Endothelial cell of umbilical vein (primary cell): Measurements from ENCODE around the gene SCG3. TPM values are rescaled to one million over a fixed set of nuclear protein-coding genes. Genes with fewer than 3 reads are reported as not detected.
A peak's percentile ranks its signal among the peaks of the same experiment; 100 is the strongest.

ENCODE experiments used
- BruUV-seq: library from RNA; stranded (reverse); fragments of 400-500 nt; replicated peaks from 2 replicates; lab custom pipeline; 2021; lab: Mats Ljungman, UMichigan
- CTCF ChIA-PET: fragments of 300-600, 350-600 bp; sonication (Branson Sonifier 250); formaldehyde crosslinking; loops from one replicate; lab custom pipeline; 2021; ENCODE audit warnings: antibody characterized with exemption, inconsistent platforms; lab: Charles Lee
- POLR2A ChIA-PET: fragments of 300-600, 350-600 bp; sonication (Branson Sonifier 250); formaldehyde crosslinking; loops from one replicate; lab custom pipeline; 2021; ENCODE audit warnings: antibody characterized with exemption, inconsistent platforms; lab: Charles Lee
- DNase-seq: peaks from one replicate; pipeline ENCODE4 v3.0.0-alpha.2; 2011; ENCODE audit warnings: low read depth, low spot score
- FAIRE-seq: peaks from 2 replicates; lab custom pipeline; 2011; peaks lifted over from hg19 to GRCh38; lab: Jason Lieb, UNC
- H2AFZ ChIP-seq: 2 replicates; pipeline ENCODE4 v1.6.0; 2012; ENCODE audit warnings: low read depth, low read length, control low read depth, inconsistent platforms
- H3K27ac ChIP-seq: 2 replicates; pipeline ENCODE4 v1.5.1; 2011; ENCODE audit warnings: low read depth, mild to moderate bottlenecking, control low read depth, low read length, moderate library complexity; ENCODE audit not compliant: insufficient read depth
- H3K27me3 ChIP-seq, 2 experiments: 2 replicates each; pipeline versions ENCODE4 v1.6.0 to v1.6.1; 2011; ENCODE audit warnings: low read length in 2 of 2, mixed read lengths in 1 of 2; ENCODE audit not compliant: control insufficient read depth in 2 of 2, insufficient read depth in 2 of 2
- H3K36me3 ChIP-seq, 2 experiments: 2 replicates in 1 of 2; 3 replicates in 1 of 2; pipeline ENCODE4 v1.5.1; 2011; ENCODE audit warnings: low read length in 2 of 2, mild to moderate bottlenecking in 1 of 2, moderate library complexity in 1 of 2; ENCODE audit not compliant: control insufficient read depth in 2 of 2, insufficient read depth in 2 of 2; ENCODE audit errors: extremely low read depth in 1 of 2
- H3K4me1 ChIP-seq: 3 replicates; pipeline ENCODE4 v1.5.1; 2011; ENCODE audit warnings: mild to moderate bottlenecking, low read length; ENCODE audit not compliant: control insufficient read depth, insufficient read depth; ENCODE audit errors: extremely low read depth
- H3K4me2 ChIP-seq: 2 replicates; pipeline ENCODE4 v1.6.1; 2011; ENCODE audit warnings: low read length, control low read depth, mixed read lengths; ENCODE audit not compliant: insufficient read depth
- H3K4me3 ChIP-seq, 3 experiments: fragments of 200-600 bp in 1 of 3; sonication (generic), shearing (Covaris generic) in 1 of 3; replicated peaks in 1 of 3; 2 replicates each; pipeline ENCODE4 v1.5.1; 2011 to 2016; ENCODE audit warnings: control low read depth in 3 of 3, low read length in 3 of 3, mild to moderate bottlenecking in 2 of 3, inconsistent platforms in 1 of 3, low read depth in 1 of 3, moderate library complexity in 1 of 3; ENCODE audit not compliant: insufficient read depth in 1 of 3
- H3K79me2 ChIP-seq: 2 replicates; pipeline ENCODE4 v1.6.0; 2012; ENCODE audit warnings: low read length, inconsistent platforms; ENCODE audit not compliant: control insufficient read depth, insufficient read depth
- H3K9ac ChIP-seq: replicated peaks from 2 replicates; pipeline ENCODE3; 2011; ENCODE audit warnings: low read length, control low read depth; ENCODE audit not compliant: insufficient read depth; ENCODE audit errors: extremely low read depth
- H3K9me1 ChIP-seq: replicated peaks from 3 replicates; pipeline ENCODE4 v1.6.0; 2011; ENCODE audit warnings: mild to moderate bottlenecking, low read length; ENCODE audit not compliant: control insufficient read depth, insufficient read depth; ENCODE audit errors: extremely low read depth
- H3K9me3 ChIP-seq: replicated peaks from 2 replicates; pipeline ENCODE4 v1.5.1; 2012; ENCODE audit warnings: low read length, inconsistent platforms; ENCODE audit not compliant: control insufficient read depth, insufficient read depth
- H4K20me1 ChIP-seq: replicated peaks from 2 replicates; pipeline ENCODE3; 2011; ENCODE audit warnings: mild to moderate bottlenecking, low read length; ENCODE audit not compliant: control insufficient read depth, insufficient read depth; ENCODE audit errors: extremely low read depth
- JUN ChIP-seq: IDR thresholded peaks from 2 replicates; pipeline ENCODE4 v1.6.1; 2011; ENCODE audit warnings: borderline replicate concordance, low read depth; ENCODE audit not compliant: insufficient read length, insufficient read depth
- POLR2AphosphoS5 ChIP-seq: IDR thresholded peaks from 2 replicates; pipeline ENCODE4 v1.6.1; 2012; ENCODE audit warnings: low read depth, mild to moderate bottlenecking, control low read depth, low read length, moderate library complexity; ENCODE audit not compliant: insufficient read depth
- dilution Hi-C: fragments of 300-500 bp; cut with MboI; formaldehyde crosslinking; loops from one replicate; pipeline ENCODE4 v1.15.0; 2019; ENCODE audit warnings: low sequenced_read_pairs; ENCODE audit not compliant: extremely low pct_ligation_motif_present
- intact Hi-C: fragments of 100-400 bp; cut with micrococcal nuclease; formaldehyde crosslinking; loops from one replicate; pipeline ENCODE4 v1.10.0; 2022
- polyA plus RNA-seq, 4 experiments: library from polyadenylated mRNA; depleted of rRNA in 3 of 4; stranded (reverse) in 3 of 4; unstranded in 1 of 4; fragments of >200 nt; gene quantifications; 2 replicates each; pipeline versions ENCODE4 v1.2.1 to v1.2.3, GENCODE V29; 2011 to 2012; ENCODE audit warnings: missing spikeins in 1 of 4
- total RNA-seq: library from RNA; stranded (reverse); gene quantifications from 2 replicates; pipeline ENCODE4 v1.2.3, GENCODE V29; 2021
- TF ChIP-seq, protein P1 (sequence below), 2 donors: IDR thresholded peaks; 1 replicate in 1 of 2; 2 replicates in 1 of 2; pipeline ENCODE4 v1.5.1; 2011; ENCODE audit warnings: low read length in 2 of 2, mild to moderate bottlenecking in 2 of 2, moderate library complexity in 2 of 2, control low read depth in 1 of 2, inconsistent platforms in 1 of 2, low read depth in 1 of 2; ENCODE audit not compliant: insufficient read depth in 1 of 2; ENCODE audit errors: extremely low read depth in 1 of 2

The SCG3 gene
- total and polyA plus RNA-seq, 2 donors (not counting 3 experiments of a cell fraction or from before 2014, with no cell fraction given): not detected

DNA sequence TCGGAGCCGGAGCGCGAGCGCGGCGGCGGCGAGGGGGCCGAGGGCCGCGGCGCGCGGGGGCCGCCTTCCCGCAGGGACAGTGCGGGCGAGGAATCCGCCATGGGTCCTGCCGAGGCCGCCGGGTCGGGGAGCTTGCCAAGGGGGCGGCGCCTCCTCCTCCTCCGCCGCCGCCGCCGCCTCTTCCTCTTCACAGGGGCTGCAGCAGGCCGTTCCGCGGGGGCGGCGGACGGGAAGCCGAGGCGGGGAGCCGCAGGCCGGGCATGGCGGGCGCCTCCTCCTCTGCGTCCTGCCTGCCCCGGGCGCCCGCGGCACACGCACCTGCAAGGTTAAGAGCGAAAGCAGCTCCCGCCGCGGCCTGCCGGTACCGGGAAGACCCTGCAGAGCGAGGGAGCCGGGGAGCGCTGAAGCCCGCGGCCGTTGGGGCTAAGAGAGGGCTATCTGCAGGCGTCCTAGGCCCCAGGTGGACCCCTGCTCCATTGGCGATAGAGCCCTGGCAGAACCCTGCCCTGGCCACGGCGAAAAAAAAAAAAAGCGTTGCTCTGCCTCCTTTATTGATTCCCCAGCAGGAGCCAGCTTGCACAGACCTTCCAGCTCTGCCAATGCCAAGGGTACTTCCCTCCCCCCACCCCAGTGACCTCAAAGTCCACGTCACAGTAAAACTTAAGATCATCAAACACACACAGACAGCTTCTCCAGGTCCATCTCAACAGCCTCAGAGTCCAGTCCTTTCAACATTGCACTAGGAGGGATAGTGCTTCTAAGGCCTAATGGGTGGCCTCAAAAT is 56.4 kb downstream of the SCG3 start, which contains the start of gene LYSMD2:
Gene LYSMD2, minus strand, starts transcription at position 134 of the 784 bp plus-strand sequence. Its CDS starts 33 bp downstream, at position 101.
- H3K79me2 ChIP-seq: no peaks in the 10 kb centered on the region
- no peaks in the 10 kb centered on the region for H3K9me3 ChIP-seq
- H3K27ac ChIP-seq: no peak within 1 kb of the TSS
- TF ChIP-seq, protein P1, sequence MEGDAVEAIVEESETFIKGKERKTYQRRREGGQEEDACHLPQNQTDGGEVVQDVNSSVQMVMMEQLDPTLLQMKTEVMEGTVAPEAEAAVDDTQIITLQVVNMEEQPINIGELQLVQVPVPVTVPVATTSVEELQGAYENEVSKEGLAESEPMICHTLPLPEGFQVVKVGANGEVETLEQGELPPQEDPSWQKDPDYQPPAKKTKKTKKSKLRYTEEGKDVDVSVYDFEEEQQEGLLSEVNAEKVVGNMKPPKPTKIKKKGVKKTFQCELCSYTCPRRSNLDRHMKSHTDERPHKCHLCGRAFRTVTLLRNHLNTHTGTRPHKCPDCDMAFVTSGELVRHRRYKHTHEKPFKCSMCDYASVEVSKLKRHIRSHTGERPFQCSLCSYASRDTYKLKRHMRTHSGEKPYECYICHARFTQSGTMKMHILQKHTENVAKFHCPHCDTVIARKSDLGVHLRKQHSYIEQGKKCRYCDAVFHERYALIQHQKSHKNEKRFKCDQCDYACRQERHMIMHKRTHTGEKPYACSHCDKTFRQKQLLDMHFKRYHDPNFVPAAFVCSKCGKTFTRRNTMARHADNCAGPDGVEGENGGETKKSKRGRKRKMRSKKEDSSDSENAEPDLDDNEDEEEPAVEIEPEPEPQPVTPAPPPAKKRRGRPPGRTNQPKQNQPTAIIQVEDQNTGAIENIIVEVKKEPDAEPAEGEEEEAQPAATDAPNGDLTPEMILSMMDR (IDR thresholded peaks at IDR 0.05; ENCODE audit: extremely low read depth in 1 of 2, insufficient read depth in 1 of 2, low read depth in 1 of 2, low read length in 2 of 2): no peak
- TF ChIP-seq POLR2AphosphoS5 (peak; percentile 35), JUN (no peak)
- peaks cover 3% of the 10 kb centered on the region for H3K4me1 ChIP-seq
- no peaks in the 10 kb centered on the region for H3K36me3 ChIP-seq
- peak within 1 kb of the TSS; percentile 95 for H2AFZ ChIP-seq
- ChIA-PET CTCF (interaction anchor here (0.7 to 3.2 kb wide), 7 partner anchors 9 to 201 kb away, joined by 3 to 34 read pairs (median 4); partner anchors contain the start of gene SCG3), POLR2A (interaction anchor here (0.6 to 0.7 kb wide), 2 partner anchors 12 to 303 kb away, joined by 4 read pairs; no protein-coding TSS in a partner anchor)
- H3K9me1 ChIP-seq: no peaks in the 10 kb centered on the region
- H4K20me1 ChIP-seq: no peaks in the 10 kb centered on the region
- intact Hi-C loops (loop anchor here (1.0 to 5.0 kb wide), 2 partner anchors 16 to 40 kb away; no protein-coding TSS in a partner anchor), dilution Hi-C loops (no loop called here)
- peaks cover 0 to 2% of the 10 kb centered on the region in 2 experiments for H3K27me3 ChIP-seq
- DNase-seq (peak; percentile 71), FAIRE-seq (peak; percentile 43)
- BruUV-seq: no TSS peak
- peak within 1 kb of the TSS; percentile 85 for H3K4me2 ChIP-seq
- peak within 1 kb of the TSS; percentile 44 for H3K9ac ChIP-seq
- peak within 1 kb of the TSS; percentile 40 to 59 (median 52) for H3K4me3 ChIP-seq
